ENCODE data around the gene PGLYRP1. TPM values are rescaled to one million over a fixed set of nuclear protein-coding genes. Genes with fewer than 3 reads are reported as not detected.

Gene PGLYRP1
- polyA plus RNA-seq, 1 of the 3 experiments (the other 2 are of a cell fraction), result not detected

- H3K4me2 ChIP-seq, result no peak overlapping the region
- peaks cover 59% of the 10 kb centered on the region; the same call in 1 of the 2 replicates for H3K27me3 ChIP-seq (ENCODE audit: insufficient read depth)
- H4K20me1 ChIP-seq (ENCODE audit: insufficient read depth), result no peaks in the 10 kb centered on the region
- no peaks in the 10 kb centered on the region for H3K79me2 ChIP-seq (ENCODE audit: insufficient read depth)
- WGBS (ENCODE audit: low lambda C conversion rate), result 42% methylated on average over 3 of the region's 3 CpGs
- no peak overlapping the region for H3K9ac ChIP-seq
- no peak for DNase-seq
- ChIA-PET CTCF (interaction anchor here (4.6 kb wide), 1 partner anchor 30 kb away, joined by 24 read pairs; no protein-coding TSS in a partner anchor), POLR2A (no interaction called here)
- no peak overlapping the region for H2AFZ ChIP-seq (ENCODE audit: low read depth)
- H3K4me3 ChIP-seq (ENCODE audit: low read depth in 2 of 2, low read length in 1 of 2), result no peak overlapping the region
- TF ChIP-seq NFIC (IDR thresholded peaks at IDR 0.05; ENCODE audit: borderline replicate concordance) (no peak), FOXM1 (IDR thresholded peaks at IDR 0.05; ENCODE audit: low read depth) (no peak), MXI1 (IDR thresholded peaks at IDR 0.05; ENCODE audit: low read depth, low read length) (no peak), FOSL2 (IDR thresholded peaks at IDR 0.05; ENCODE audit: borderline replicate concordance, low read depth) (no peak), RXRA (IDR thresholded peaks at IDR 0.05; ENCODE audit: borderline replicate concordance, low read depth) (no peak), EZH2phosphoT487 (IDR thresholded peaks at IDR 0.05; ENCODE audit: borderline replicate concordance, low read depth) (no peak), ELF1 (IDR thresholded peaks at IDR 0.05) (no peak), NRF1 (IDR thresholded peaks at IDR 0.05; ENCODE audit: low read depth, low read length) (no peak), USF1 (IDR thresholded peaks at IDR 0.05; ENCODE audit: borderline replicate concordance, low read depth) (no peak), RCOR1 (IDR thresholded peaks at IDR 0.05; ENCODE audit: low read length) (no peak)
- no peaks in the 10 kb centered on the region for H3K4me1 ChIP-seq (ENCODE audit: control insufficient read depth in 1 of 2, insufficient read depth in 2 of 2, low read depth in 1 of 2, low read length in 1 of 2)
- no peaks in the 10 kb centered on the region for H3K9me2 ChIP-seq
- no peaks in the 10 kb centered on the region for H3F3A ChIP-seq (replicated peaks; ENCODE audit: insufficient read depth)
- H3K27ac ChIP-seq (ENCODE audit: low read depth in 2 of 2, low read length in 1 of 2), result no peak overlapping the region
- H3K9me3 ChIP-seq, result peaks cover 16% of the 10 kb centered on the region; the same call in 1 of the 2 replicates
- no peaks in the 10 kb centered on the region for H3K36me3 ChIP-seq (replicated peaks in 1 of 2; ENCODE audit: control insufficient read depth in 1 of 2, insufficient read depth in 2 of 2, low read length in 1 of 2)
Measured at GRCh38 chr19:46058778-46059177, 35.9 kb upstream of the PGLYRP1 start.

GRCh38 chr19:46056536-46056935, 33.7 kb upstream of the PGLYRP1 start:
- H2AFZ ChIP-seq (ENCODE audit: low read depth), result no peak overlapping the region
- peaks cover 15% of the 10 kb centered on the region; the same call in 1 of the 2 replicates for H3K9me3 ChIP-seq
- no peaks in the 10 kb centered on the region for H3K36me3 ChIP-seq (replicated peaks in 1 of 2; ENCODE audit: control insufficient read depth in 1 of 2, insufficient read depth in 2 of 2, low read length in 1 of 2)
- H3K27ac ChIP-seq (ENCODE audit: low read depth in 2 of 2, low read length in 1 of 2), result no peak overlapping the region
- H3K9me2 ChIP-seq, result no peaks in the 10 kb centered on the region
- no peaks in the 10 kb centered on the region for H3F3A ChIP-seq (replicated peaks; ENCODE audit: insufficient read depth)
- CTCF ChIA-PET, result interaction anchor here (0.9 to 1.9 kb wide), 3 partner anchors 21 to 39 kb away, joined by 3 read pairs; no protein-coding TSS in a partner anchor
- no peak overlapping the region for H3K4me3 ChIP-seq (ENCODE audit: low read depth in 2 of 2, low read length in 1 of 2)
- H3K9ac ChIP-seq, result no peak overlapping the region
- H3K4me1 ChIP-seq (ENCODE audit: control insufficient read depth in 1 of 2, insufficient read depth in 2 of 2, low read depth in 1 of 2, low read length in 1 of 2), result no peaks in the 10 kb centered on the region
- H3K79me2 ChIP-seq (ENCODE audit: insufficient read depth), result no peaks in the 10 kb centered on the region
- H3K4me2 ChIP-seq, result no peak overlapping the region
- no peak for DNase-seq
- 3% methylated on average over 4 of the region's 4 CpGs for WGBS (ENCODE audit: low lambda C conversion rate)
- no peaks in the 10 kb centered on the region for H4K20me1 ChIP-seq (ENCODE audit: insufficient read depth)
- H3K27me3 ChIP-seq (ENCODE audit: insufficient read depth), result peaks cover 64% of the 10 kb centered on the region; the same call in 1 of the 2 replicates
- POLR2A ChIA-PET, result no interaction called here
- TF ChIP-seq MXI1 (IDR thresholded peaks at IDR 0.05; ENCODE audit: low read depth, low read length) (no peak), ZBTB33 (IDR thresholded peaks at IDR 0.05; ENCODE audit: borderline replicate concordance, low read depth) (no peak), RXRA (IDR thresholded peaks at IDR 0.05; ENCODE audit: borderline replicate concordance, low read depth) (no peak), FOXM1 (IDR thresholded peaks at IDR 0.05; ENCODE audit: low read depth) (no peak), EZH2phosphoT487 (IDR thresholded peaks at IDR 0.05; ENCODE audit: borderline replicate concordance, low read depth) (no peak), SIN3A (IDR thresholded peaks at IDR 0.05; ENCODE audit: borderline replicate concordance, low read depth, low read length) (no peak), POLR2AphosphoS5 (IDR thresholded peaks at IDR 0.05; ENCODE audit: low read depth, low read length) (no peak), TAF1 (IDR thresholded peaks at IDR 0.05; ENCODE audit: borderline replicate concordance, low read depth, low read length) (no peak), CTCF (IDR thresholded peaks at IDR 0.05) (no peak), NFIC (IDR thresholded peaks at IDR 0.05; ENCODE audit: borderline replicate concordance) (no peak), IRF3 (IDR thresholded peaks at IDR 0.05; ENCODE audit: low read depth, low read length) (no peak), REST (IDR thresholded peaks at IDR 0.05; ENCODE audit: low read depth, low read length) (no peak)
